22Rv1 (cell line): ENCODE measurements around the gene PDRG1.

Experiments
- CTCF ChIP-seq: fragments of 450-650 bp; IDR thresholded peaks from 2 replicates; pipeline ENCODE4 v1.5.1; 2017; ENCODE audit warnings: mild to moderate bottlenecking
- ZFX ChIP-seq: fragments of 450-650 bp; IDR thresholded peaks from 2 replicates; pipeline ENCODE4 v1.6.1; 2017; ENCODE audit warnings: antibody characterized with exemption, borderline replicate concordance

DNA sequence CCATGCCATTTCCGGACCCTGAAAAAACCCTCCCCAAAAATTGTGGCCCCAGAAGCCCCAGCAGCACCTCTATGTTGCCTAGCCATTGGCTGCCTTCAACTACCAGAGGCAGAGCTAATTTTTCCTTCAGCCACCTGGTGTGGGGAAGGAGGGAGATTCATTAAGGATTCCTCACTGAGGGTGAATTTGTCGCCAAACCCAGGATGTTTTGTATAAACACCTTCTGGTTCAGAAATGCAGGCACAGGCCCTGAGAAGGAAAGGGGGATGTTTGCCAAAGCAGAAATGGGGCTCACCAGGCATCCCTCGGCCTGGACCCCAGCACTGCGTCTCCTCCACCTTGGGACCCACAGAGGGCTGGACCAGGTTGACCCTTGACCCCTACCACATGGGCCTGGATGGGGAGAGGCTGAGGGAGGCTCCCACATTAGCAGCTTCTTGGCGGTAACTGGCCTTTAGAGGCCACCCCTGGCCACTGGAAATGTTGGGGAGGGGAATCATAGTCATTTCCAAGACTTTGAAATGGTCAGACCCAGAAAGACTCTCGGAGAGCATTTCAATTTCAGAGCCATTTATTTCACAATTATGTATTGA is 1.8 kb upstream of the PDRG1 start:
- TF ChIP-seq CTCF: no peak
- no peak for TF ChIP-seq ZFX
